ENCODE data around the gene EVL.
A peak's percentile ranks its signal among the peaks of the same experiment; 100 is the strongest.

EVL gene

GRCh38 chr14:100100032-100100703 lies 34.9 kb downstream of the EVL start:
- no peak overlapping the region for H3K27ac ChIP-seq
- TF ChIP-seq CTCF (conservative IDR thresholded peaks at IDR 0.05) = no peak

DNA sequence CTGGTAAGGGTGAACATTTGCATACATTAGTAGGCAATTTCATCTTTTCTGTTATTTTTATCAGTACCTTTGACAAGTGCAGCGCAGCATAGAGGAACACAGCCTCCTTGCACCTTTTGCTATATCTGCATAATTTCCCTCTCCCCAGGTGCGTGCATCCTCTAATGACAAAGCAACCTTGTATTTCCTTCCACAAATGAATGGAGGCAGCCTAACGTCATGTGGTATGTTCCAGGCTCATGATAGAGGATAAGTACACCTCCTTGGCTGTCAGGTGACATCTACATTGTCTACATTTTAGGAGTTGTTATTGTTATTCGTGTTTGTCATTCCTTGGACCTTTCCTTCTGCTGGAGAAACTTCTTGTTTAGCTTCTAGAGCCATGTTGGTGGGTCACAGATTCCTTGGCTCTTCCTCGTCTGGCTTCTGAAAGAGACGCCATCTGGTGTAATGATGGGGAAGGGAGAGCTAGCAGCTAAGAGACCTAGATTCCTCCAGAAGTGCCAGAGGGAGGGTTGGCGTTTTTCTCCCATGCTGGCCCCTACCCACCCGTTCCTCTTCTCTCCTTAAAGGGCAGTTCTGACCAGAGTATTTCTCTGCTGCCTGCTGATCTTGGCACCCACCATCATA lies 37.0 kb downstream of the EVL start:
- H3K27ac ChIP-seq = peak overlapping the region; percentile 57
- no peak for TF ChIP-seq CTCF (conservative IDR thresholded peaks at IDR 0.05)

DNA sequence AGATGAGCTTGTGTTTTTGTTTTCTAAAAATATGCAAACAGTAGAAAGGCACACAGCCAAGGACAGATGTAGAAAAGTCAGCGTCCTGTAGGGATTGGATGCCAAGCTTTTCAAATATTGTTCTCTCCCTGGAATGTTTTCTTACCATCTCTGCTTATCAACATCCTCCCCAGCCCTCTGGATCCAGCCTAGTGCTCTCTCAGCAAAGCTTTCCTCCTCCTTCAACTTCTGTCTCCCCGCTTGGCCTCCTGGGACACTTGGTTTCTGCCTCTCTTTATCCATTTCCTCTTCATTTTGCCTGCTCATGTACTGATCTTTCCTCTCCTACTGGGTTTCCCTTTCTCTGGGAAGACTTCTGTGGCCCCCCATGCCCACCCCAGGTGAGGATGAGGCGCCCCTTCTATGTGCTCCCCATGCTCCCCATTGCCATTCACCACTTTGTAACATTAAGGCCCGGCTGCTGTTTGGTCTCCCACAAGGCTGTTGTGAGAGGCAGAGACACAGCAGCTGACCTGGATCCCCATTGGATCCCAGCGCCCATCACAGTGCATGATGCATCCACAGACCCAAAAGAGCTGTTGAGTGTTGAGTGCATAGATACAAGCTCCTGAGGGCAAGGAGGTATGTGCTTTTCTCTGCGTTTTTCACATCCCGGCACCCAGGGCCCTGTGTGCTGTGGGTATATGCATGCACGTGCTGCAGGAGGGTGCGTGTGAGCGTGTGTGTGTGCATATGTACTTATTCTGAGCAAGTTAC lies 38.2 kb downstream of the EVL start:
- no peak for TF ChIP-seq CTCF (conservative IDR thresholded peaks at IDR 0.05)
- peak overlapping the region; percentile 57 for H3K27ac ChIP-seq

- peak overlapping the region; percentile 57 for H3K27ac ChIP-seq
- no peak for TF ChIP-seq CTCF (conservative IDR thresholded peaks at IDR 0.05)
Observed at GRCh38 chr14:100104006-100104352, 38.8 kb downstream of the EVL start.

- peak overlapping the region; percentile 57 for H3K27ac ChIP-seq
- TF ChIP-seq CTCF (conservative IDR thresholded peaks at IDR 0.05) = no peak
Observed at GRCh38 chr14:100104523-100105300, 39.5 kb downstream of the EVL start.

GRCh38 chr14:100105357-100106169 lies 40.3 kb downstream of the EVL start:
- peak overlapping the region; percentile 57 for H3K27ac ChIP-seq

More at GRCh38 chr14:100105357-100106169, 40.3 kb downstream of the EVL start:
- no peak for TF ChIP-seq CTCF (conservative IDR thresholded peaks at IDR 0.05)

All from VCaP (cell line).